ES-I3 (cell line): ENCODE results near the gene USP9X.
"Not testable (repeated sequence)": the region's sequence is repeated elsewhere in the genome, so short reads cannot be mapped to it uniquely, and the experiment has no call there.

Experiments used
- H3K36me3 ChIP-seq: 2 replicates; pipeline ENCODE4 v1.6.1; 2013; ENCODE audit warnings: mild to moderate bottlenecking, low read length, control low read depth, moderate library complexity; ENCODE audit not compliant: insufficient read depth
- H3K4me1 ChIP-seq: 2 replicates; pipeline ENCODE4 v1.6.1; 2013; ENCODE audit warnings: mild to moderate bottlenecking, control low read depth, low read length; ENCODE audit not compliant: insufficient read depth
- H3K9ac ChIP-seq: 2 replicates; pipeline ENCODE4 v1.6.1; 2013; ENCODE audit warnings: low read depth, mild to moderate bottlenecking, low read length, moderate library complexity
- H3K9me3 ChIP-seq: 2 replicates; pipeline ENCODE4 v1.6.1; 2013; ENCODE audit warnings: mild to moderate bottlenecking, low read length, moderate library complexity; ENCODE audit not compliant: control insufficient read depth, insufficient read depth

The USP9X gene

DNA sequence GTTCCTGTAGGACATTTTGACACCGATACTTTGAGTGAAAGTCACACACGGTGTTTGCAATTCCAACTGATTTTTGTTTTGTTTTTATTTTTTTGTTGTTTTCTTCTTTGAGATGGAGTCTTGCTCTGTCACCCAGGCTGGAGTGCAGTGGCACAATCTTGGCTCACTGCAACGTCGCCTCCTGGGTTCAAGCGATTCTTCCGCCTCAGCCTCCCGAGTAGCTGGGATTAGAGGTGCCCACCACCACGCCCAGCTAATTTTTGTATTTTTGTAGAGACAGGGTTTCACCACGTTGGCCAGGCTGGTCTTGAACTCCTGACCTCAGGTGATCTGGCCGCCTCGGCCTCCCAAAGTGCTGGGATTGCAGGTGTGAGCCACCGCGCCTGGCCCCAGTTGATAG lies 149.2 kb downstream of the USP9X start:
- peaks cover 11% of the 10 kb centered on the region; the same call in 1 of the 2 replicates for H3K4me1 ChIP-seq
- H3K9ac ChIP-seq, H3K9me3 ChIP-seq: not testable (repeated sequence)
- H3K36me3 ChIP-seq: peaks cover 13% of the 10 kb centered on the region

DNA sequence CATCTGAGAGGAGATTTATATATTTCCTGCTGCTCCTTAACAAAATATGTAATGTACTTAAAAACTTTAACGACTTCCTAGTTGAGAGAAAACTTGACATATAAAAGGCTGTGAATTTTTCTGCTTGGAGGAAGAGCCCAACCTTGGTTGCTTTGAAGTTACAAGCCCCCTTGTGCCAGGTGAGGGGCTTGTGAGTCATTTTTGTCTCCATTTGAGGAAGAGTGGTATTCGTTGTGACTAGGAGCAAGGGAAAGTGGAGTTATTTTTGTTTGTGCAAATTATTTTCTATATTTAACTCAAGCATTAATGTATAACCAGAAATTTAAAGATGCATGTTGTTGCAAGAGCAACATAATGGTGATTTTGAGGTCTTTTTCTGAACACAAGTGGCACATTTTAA lies 149.7 kb downstream of the USP9X start:
- H3K36me3 ChIP-seq: peaks cover 9% of the 10 kb centered on the region; the same call in 1 of the 2 replicates
- peaks cover 11% of the 10 kb centered on the region; the same call in 1 of the 2 replicates for H3K4me1 ChIP-seq
- no peak overlapping the region for H3K9ac ChIP-seq
- no peaks in the 10 kb centered on the region for H3K9me3 ChIP-seq

DNA sequence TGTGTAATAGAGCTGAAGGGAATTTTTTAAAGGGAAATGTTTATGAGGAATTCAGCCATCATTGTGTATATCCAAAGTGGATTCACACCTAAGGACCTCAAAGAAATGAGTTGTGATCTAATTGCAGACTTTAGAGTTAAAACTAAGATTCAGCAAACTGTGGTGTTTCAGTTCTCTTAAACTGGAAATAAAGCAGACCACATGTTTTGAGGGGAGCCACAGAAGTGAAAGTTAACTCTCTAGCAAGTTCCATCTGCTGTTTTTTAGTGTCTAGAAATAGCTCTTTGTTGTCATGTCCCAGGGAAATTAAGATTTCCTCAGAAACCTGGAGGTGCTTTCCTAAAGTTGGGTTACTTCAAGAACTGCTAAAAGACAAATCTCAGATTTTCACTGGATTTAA lies 151.4 kb downstream of the USP9X start:
- Histone ChIP-seq H3K4me1 (peaks cover 11% of the 10 kb centered on the region; the same call in 1 of the 2 replicates), H3K9me3 (no peaks in the 10 kb centered on the region), H3K36me3 (peaks cover 5% of the 10 kb centered on the region; the same call in 1 of the 2 replicates), H3K9ac (no peak overlapping the region)

DNA sequence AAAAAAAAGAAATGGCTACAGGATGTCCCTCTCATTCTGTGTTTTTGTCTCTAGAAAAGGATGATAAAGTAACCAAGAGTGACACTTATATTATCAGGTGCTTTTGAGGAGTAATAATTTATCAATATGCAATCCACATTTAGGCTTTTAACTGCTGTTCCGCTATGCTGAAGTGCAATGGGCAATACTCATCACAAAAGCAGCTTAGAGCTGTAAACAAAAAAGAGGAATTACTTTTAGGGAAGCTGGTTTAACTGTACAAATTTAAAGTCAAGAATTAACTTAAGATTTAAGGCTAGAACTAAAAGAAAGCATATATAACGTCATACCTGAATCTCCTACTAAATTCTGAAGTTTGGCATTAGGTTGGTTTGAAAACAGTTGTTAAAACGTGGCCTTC lies 155.3 kb downstream of the USP9X start:
- Histone ChIP-seq H3K9ac (no peak overlapping the region), H3K9me3 (no peaks in the 10 kb centered on the region), H3K4me1 (0 out of 2 replicates have a peak, but pooled peaks cover 6% of the 10 kb centered on the region), H3K36me3 (no peaks in the 10 kb centered on the region)

DNA sequence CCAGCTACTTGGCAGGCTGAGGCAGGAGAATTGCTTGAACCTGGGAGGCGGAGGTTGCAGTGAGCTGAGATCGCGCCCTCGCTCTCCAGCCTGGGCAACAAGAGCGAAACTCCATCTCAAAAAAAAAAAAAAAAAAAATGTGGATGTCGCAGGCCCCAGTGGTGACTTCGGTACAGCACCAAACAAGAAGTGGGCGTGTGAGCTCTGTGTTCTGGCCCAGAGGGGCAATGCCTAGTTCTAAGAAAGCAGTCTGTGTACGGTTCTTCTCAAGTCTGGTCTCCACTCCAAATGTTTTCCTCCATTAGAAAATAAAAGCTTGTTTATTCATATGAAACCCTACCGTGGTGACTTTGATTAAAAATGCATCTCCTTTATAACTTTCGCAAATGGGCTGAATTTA lies 156.7 kb downstream of the USP9X start:
- Histone ChIP-seq H3K36me3 (no peaks in the 10 kb centered on the region), H3K4me1 (0 out of 2 replicates have a peak, but pooled peaks cover 6% of the 10 kb centered on the region), H3K9me3 (no peaks in the 10 kb centered on the region)

DNA sequence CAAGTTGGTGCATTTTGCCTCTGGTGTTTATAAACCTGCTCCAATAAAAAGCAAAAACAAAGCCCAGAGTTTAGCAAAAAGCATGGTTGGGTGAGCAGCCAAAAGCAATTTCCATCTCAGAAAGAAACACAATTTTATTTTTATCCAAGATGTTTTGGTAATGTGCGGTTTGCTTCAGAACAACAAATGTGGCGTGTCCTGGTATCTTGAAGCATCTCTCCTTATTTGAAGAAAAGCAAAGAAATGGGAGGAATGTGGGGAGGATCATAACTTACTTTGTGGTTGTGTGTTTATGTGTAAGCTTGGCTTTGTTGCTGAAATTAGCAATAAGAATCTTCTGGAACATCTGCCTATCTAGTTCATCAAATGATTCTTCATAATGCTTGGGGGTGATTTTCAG lies 160.4 kb downstream of the USP9X start:
- H3K9ac ChIP-seq: no peak overlapping the region; the same call in 1 of the 2 replicates
- no peaks in the 10 kb centered on the region for H3K36me3 ChIP-seq
- no peaks in the 10 kb centered on the region for H3K4me1 ChIP-seq
- no peaks in the 10 kb centered on the region for H3K9me3 ChIP-seq

More for the DNA sequence above, 156.7 kb downstream of the USP9X start:
- no peak overlapping the region for H3K9ac ChIP-seq

DNA sequence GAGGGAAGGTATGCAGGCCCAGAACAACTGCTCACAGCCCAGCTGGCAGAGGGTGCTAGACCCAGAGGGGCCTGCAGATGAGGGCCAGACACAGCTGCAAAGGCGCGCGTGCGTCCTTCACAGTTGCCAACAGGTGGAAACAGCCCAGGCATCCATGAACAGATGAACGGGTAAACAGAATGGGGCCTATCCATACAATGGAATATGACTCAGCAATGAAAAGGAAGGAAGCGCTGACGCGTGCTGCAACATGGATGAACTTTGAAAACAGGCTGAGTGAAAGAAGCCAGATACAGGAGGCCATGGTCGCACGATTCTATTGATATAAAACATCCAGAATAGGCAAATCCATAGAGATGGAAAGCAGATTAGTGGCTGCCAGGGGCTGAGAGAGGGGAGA lies 165.6 kb downstream of the USP9X start:
- Histone ChIP-seq H3K4me1 (no peaks in the 10 kb centered on the region; the same call in 1 of the 2 replicates), H3K36me3 (no peaks in the 10 kb centered on the region), H3K9me3 (no peaks in the 10 kb centered on the region), H3K9ac (no peak overlapping the region)

DNA sequence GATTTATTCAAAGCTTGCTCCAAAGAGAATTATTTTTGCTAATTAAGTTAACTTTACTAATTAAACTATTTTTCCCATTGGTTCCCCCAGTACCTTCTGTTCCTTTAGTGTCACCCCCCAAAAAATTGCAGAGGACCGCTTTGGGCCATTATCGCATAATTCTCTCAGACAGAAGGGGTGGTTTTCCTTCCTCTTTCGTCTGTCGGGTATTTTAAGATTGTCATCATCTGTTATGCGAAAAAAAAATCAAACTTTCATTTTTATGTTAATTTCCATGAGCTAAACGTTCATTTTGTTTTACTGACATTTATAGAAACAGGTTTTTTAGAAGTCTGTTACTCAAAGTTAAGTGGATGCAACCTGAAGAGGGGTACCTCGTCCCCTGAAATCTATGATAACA lies 172.6 kb downstream of the USP9X start:
- H3K4me1 ChIP-seq: no peaks in the 10 kb centered on the region; the same call in 1 of the 2 replicates
- no peaks in the 10 kb centered on the region for H3K9me3 ChIP-seq
- H3K36me3 ChIP-seq: no peaks in the 10 kb centered on the region

DNA sequence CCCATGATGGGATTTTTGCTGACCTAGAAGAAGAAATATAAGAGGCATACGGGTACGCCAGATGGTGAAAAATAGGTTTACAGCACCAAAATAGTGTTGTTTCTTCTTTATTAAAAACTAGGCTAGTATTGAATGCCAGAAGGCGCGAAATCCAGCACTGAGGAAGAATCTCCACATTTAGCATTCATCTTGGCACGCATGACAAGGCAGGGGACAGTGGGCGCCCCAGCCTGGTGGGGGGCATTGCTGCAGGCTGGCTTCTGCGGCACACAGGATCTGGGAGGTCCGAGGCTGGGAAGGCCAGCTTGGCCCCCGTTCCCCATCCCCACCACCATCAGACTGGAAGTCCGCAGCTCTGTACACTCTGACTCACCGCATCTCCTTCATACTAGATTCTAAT lies 173.0 kb downstream of the USP9X start:
- no peak overlapping the region for H3K9ac ChIP-seq
- H3K36me3 ChIP-seq: no peaks in the 10 kb centered on the region
- no peaks in the 10 kb centered on the region for H3K9me3 ChIP-seq
- no peaks in the 10 kb centered on the region for H3K4me1 ChIP-seq

More for the DNA sequence above, 172.6 kb downstream of the USP9X start:
- no peak overlapping the region for H3K9ac ChIP-seq

DNA sequence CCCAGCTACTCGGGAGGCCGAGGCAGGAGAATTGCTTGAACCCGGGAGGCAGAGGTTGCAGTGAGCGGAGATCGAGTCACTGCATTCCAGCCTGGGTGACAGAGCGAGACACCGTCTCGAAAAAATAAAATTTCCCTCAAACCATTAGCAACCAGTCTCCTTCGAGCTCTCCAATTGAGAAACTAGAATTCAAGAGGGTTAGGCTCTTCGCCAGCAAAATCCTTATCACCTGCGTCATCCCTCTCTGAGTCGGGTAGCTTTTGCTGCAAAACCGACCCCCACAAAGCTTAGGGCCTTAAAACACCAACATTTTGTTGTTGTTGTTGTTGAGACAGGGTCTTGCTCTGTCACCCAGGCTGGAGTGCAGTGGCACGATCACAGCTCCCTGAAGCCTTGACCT lies 173.6 kb downstream of the USP9X start:
- H3K36me3 ChIP-seq: no peaks in the 10 kb centered on the region

DNA sequence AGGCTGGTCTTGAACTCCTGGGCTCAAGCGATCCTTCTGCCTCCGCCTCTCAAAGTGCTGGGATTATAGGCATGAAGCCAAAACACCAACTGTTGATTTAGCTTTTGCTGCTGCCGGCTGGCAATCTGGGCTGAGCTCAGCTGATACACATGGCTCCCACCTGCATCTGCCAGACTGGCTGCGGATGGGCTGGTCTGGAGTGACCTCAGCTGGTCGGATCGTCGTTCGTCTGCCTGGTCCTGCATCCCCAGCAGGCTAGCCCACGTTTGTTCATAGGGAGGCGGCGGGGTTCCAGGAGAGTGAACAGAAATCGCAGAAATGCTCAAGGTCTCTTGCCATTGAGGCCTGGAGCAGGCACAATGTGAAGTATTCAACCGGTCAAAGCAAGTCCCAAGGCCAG lies 174.3 kb downstream of the USP9X start:
- Histone ChIP-seq H3K9me3 (no peaks in the 10 kb centered on the region), H3K36me3 (no peaks in the 10 kb centered on the region), H3K9ac (no peak overlapping the region), H3K4me1 (no peaks in the 10 kb centered on the region)

More for the DNA sequence above, 173.6 kb downstream of the USP9X start:
- Histone ChIP-seq H3K9ac (no peak overlapping the region), H3K9me3 (no peaks in the 10 kb centered on the region), H3K4me1 (no peaks in the 10 kb centered on the region)

DNA sequence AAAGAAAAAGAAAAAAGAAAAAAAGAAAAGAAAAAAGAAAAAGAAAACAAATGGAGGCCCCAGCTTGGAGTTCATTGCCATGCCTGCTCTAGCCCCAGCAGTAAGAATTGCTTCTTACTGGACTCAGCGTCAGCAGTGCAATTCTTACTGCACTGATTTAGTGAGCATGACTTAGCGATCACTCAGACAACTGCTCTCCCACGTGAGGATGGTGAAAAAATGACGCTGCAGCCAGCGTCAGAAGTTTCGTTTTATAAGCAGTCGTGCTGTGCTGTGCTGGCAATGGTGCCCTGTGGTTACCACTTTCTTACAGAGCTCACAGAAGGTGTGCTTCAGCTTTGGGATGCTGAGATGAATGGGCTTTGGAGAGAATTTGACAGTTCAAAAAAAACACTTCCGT lies 180.4 kb downstream of the USP9X start:
- no peak overlapping the region for H3K9ac ChIP-seq
- H3K4me1 ChIP-seq: 0 out of 2 replicates have a peak, but pooled peaks cover 3% of the 10 kb centered on the region
- H3K9me3 ChIP-seq: no peaks in the 10 kb centered on the region
- H3K36me3 ChIP-seq: no peaks in the 10 kb centered on the region

DNA sequence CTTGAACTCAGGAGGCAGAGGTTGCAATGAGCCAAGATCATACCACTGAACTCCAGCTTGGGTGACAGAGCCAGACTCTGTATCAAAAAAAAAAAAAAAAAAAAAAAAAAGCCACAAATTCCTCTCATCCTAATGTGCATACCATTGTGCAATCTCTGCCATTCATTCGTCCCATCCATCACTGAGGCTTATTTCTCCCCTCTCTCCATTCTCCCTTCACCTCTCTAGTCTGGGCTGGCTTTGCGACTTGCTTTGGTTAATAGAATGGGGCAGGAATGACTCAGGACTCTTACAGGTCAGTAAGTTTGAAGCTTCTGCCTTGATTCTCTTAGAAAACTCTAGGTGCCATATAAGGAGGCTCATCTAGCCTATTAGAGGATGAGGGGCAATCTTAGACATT lies 188.4 kb downstream of the USP9X start:
- H3K9me3 ChIP-seq: no peaks in the 10 kb centered on the region
- no peaks in the 10 kb centered on the region for H3K4me1 ChIP-seq
- H3K36me3 ChIP-seq: no peaks in the 10 kb centered on the region
- no peak overlapping the region for H3K9ac ChIP-seq

DNA sequence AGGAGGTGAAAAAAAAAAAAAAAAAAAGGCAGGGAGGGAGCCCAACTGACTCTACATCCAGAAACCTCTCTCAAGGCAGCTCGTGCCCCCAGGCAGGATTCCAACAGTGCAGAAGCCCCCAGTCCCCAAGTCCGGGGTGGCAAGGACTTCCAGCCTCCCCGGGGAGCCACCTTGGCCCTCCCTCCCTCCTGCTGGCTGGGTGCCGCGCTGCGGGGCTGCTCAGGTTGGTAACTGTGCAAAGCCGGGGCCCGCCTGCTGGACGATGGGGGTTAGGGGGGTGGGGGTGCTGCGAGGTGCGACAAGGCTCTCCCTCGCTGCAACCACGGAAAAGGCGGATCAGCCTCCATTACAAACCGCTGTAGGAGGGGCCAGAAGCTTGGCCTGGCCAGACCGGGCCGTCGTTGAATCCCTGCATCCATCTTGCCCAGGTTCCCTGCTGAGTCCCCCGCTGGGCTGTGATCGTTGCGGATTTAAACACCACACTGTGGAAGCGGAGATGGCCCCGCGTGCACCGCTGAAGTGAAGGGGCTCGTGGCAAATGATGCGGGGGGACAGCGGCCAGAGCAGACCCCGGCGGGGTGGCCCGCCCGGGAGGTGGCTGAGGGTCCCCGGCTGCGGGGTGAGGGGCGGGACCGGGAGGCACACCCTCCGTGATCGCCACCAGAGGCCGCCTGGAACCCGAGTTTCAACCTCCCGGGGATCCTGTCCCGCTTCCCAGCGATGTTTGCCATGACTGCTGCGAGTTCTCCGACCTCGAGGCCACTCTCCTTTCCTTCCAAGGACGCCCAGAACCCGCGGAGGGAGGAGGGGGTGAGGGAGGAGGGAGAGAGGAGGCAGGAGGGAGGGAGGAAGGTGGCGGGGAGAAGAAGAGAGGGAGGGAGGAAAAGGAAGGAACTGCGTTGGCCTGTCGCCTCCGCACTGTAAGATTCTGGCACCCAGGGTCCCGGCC lies 190.7 kb downstream of the USP9X start:
- no peaks in the 10 kb centered on the region for H3K36me3 ChIP-seq
- no peaks in the 10 kb centered on the region for H3K9me3 ChIP-seq
- peak overlapping the region; percentile 72 for H3K9ac ChIP-seq
- H3K4me1 ChIP-seq: no peaks in the 10 kb centered on the region
